ENCODE data around the gene ADGRB3. TPM values are rescaled to one million over a fixed set of nuclear protein-coding genes. Genes with fewer than 3 reads are reported as not detected.

The ADGRB3 gene
- total RNA-seq, 1 donor from 2014 or later: 2.7 TPM

GRCh38 chr6:68726992-68727391 is 91.9 kb downstream of the ADGRB3 start:
- Histone ChIP-seq H3K36me3 (no peaks in the 10 kb centered on the region), H3K27me3 (no peaks in the 10 kb centered on the region), H3K27ac (no peak overlapping the region), H3K4me1 (no peaks in the 10 kb centered on the region), H3K9me3 (no peaks in the 10 kb centered on the region), H3K4me3 (no peak overlapping the region)
- intact Hi-C loops (cut with DNase I): no loop called here
- DNase-seq (ENCODE audit: extremely low spot score in 2 of 2): no peak
- TF ChIP-seq CTCF (IDR thresholded peaks at IDR 0.05) (no peak), POLR2AphosphoS5 (IDR thresholded peaks at IDR 0.05; ENCODE audit: insufficient read depth in 1 of 2, low read depth in 1 of 2) (no peak), POLR2A (IDR thresholded peaks at IDR 0.05) (no peak)

- no peak overlapping the region for H3K4me3 ChIP-seq
- H3K9me3 ChIP-seq: no peaks in the 10 kb centered on the region
- TF ChIP-seq CTCF (IDR thresholded peaks at IDR 0.05) (no peak), POLR2AphosphoS5 (IDR thresholded peaks at IDR 0.05; ENCODE audit: insufficient read depth in 1 of 2, low read depth in 1 of 2) (no peak), POLR2A (IDR thresholded peaks at IDR 0.05) (no peak)
- H3K4me1 ChIP-seq: no peaks in the 10 kb centered on the region
- H3K36me3 ChIP-seq: no peaks in the 10 kb centered on the region
- no peak for DNase-seq (ENCODE audit: extremely low spot score in 2 of 2)
- no peaks in the 10 kb centered on the region for H3K27me3 ChIP-seq
- intact Hi-C loops (cut with DNase I): no loop called here
- no peak overlapping the region for H3K27ac ChIP-seq
Observed at GRCh38 chr6:68727699-68728098, 92.6 kb downstream of the ADGRB3 start.

- TF ChIP-seq CTCF (IDR thresholded peaks at IDR 0.05) (no peak), POLR2A (IDR thresholded peaks at IDR 0.05) (no peak), POLR2AphosphoS5 (IDR thresholded peaks at IDR 0.05; ENCODE audit: insufficient read depth in 1 of 2, low read depth in 1 of 2) (no peak)
- Histone ChIP-seq H3K36me3 (no peaks in the 10 kb centered on the region), H3K27me3 (no peaks in the 10 kb centered on the region), H3K4me3 (no peak overlapping the region), H3K27ac (no peak overlapping the region), H3K4me1 (no peaks in the 10 kb centered on the region), H3K9me3 (no peaks in the 10 kb centered on the region)
- intact Hi-C loops (cut with DNase I): no loop called here
- DNase-seq (ENCODE audit: extremely low spot score in 2 of 2): no peak
Observed at GRCh38 chr6:68728159-68728979, 93.3 kb downstream of the ADGRB3 start.

- H3K4me1 ChIP-seq: no peaks in the 10 kb centered on the region
- no peak overlapping the region for H3K4me3 ChIP-seq
- no peak for TF ChIP-seq CTCF (IDR thresholded peaks at IDR 0.05)
- H3K36me3 ChIP-seq: no peaks in the 10 kb centered on the region
- no peak overlapping the region for H3K27ac ChIP-seq
- H3K27me3 ChIP-seq: no peaks in the 10 kb centered on the region
- intact Hi-C loops (cut with DNase I): no loop called here
- H3K9me3 ChIP-seq: no peaks in the 10 kb centered on the region
- no peak for DNase-seq (ENCODE audit: extremely low spot score in 2 of 2)
Observed at GRCh38 chr6:68729377-68729903, 94.4 kb downstream of the ADGRB3 start.
